ENCODE results near the gene PDE4D. TPM values are rescaled to one million over a fixed set of nuclear protein-coding genes. Genes with fewer than 3 reads are reported as not detected.
"Not testable (repeated sequence)": the region's sequence is repeated elsewhere in the genome, so short reads cannot be mapped to it uniquely, and the experiment has no call there.

Gene PDE4D
- total and polyA plus RNA-seq, 10 of the 15 experiments (the other 5 are each of a cell fraction or from before 2014, with no cell fraction given), result 0.87 to 4.1 (median 2.2) TPM

GRCh38 chr5:59594118-59594517 is 299.4 kb downstream of the PDE4D start:
- H3K9ac ChIP-seq (ENCODE audit: control insufficient read depth, insufficient read depth, low read length); H2AFZ ChIP-seq (ENCODE audit: control insufficient read depth, low read depth, low read length); DNase-seq (ENCODE audit: low read depth, low spot score); BruUV-seq (replicated peaks); H3K27ac ChIP-seq (ENCODE audit: control insufficient read depth, insufficient read depth); H3K4me3 ChIP-seq; CTCF ChIA-PET; ATAC-seq; H4K20me1 ChIP-seq (ENCODE audit: control insufficient read depth, insufficient read depth); H3K79me2 ChIP-seq (ENCODE audit: control insufficient read depth, insufficient read depth, low read length); H3K9me3 ChIP-seq (replicated peaks; ENCODE audit: control insufficient read depth, insufficient read depth, low read length); intact Hi-C loops (cut with micrococcal nuclease; ENCODE audit: unreplicated experiment); H3K27me3 ChIP-seq (replicated peaks in 1 of 2; ENCODE audit: control insufficient read depth in 2 of 2, insufficient read depth in 2 of 2, low read length in 1 of 2); H3K4me2 ChIP-seq (ENCODE audit: control insufficient read depth, insufficient read depth); POLR2A ChIA-PET; FAIRE-seq; H3K36me3 ChIP-seq (ENCODE audit: control insufficient read depth in 2 of 2, insufficient read depth in 2 of 2, low read length in 1 of 2); in situ Hi-C loops (cut with MboI); H3K4me1 ChIP-seq (ENCODE audit: control insufficient read depth, insufficient read depth, low read length): not testable (repeated sequence)
- ChIA-PET SMC1A (ENCODE audit: uncharacterized antibody, unreplicated experiment) (interaction anchor here (0.8 to 1.5 kb wide), 2 partner anchors 10 to 14 kb away, joined by 3 read pairs; no protein-coding TSS in a partner anchor), RAD21 (ENCODE audit: unreplicated experiment) (interaction anchor here (0.6 kb wide), 1 partner anchor 58 kb away, joined by 3 read pairs; no protein-coding TSS in a partner anchor)
- WGBS (ENCODE audit: insufficient coverage, insufficient replicate concordance, low lambda C conversion rate, missing lambda C conversion rate), result 63% methylated on average over 5 of the region's 5 CpGs

- 0 out of 2 replicates have a peak, but pooled peaks cover 3% of the 10 kb centered on the region for H3K4me1 ChIP-seq (ENCODE audit: control insufficient read depth, insufficient read depth, low read length)
- no peaks in the 10 kb centered on the region for H3K27me3 ChIP-seq (replicated peaks in 1 of 2; ENCODE audit: control insufficient read depth in 2 of 2, insufficient read depth in 2 of 2, low read length in 1 of 2)
- 64% methylated on average over 2 of the region's 2 CpGs for WGBS (ENCODE audit: insufficient coverage, insufficient replicate concordance, low lambda C conversion rate, missing lambda C conversion rate)
- H3K79me2 ChIP-seq (ENCODE audit: control insufficient read depth, insufficient read depth, low read length), result no peaks in the 10 kb centered on the region
- H2AFZ ChIP-seq (ENCODE audit: control insufficient read depth, low read depth, low read length), result no peak overlapping the region; the same call in 1 of the 2 replicates
- no peak for FAIRE-seq
- ChIA-PET CTCF (interaction anchor here (0.6 to 1.2 kb wide), 2 partner anchors 34 to 49 kb away, joined by 3 read pairs; no protein-coding TSS in a partner anchor), POLR2A (interaction anchor here (0.7 kb wide), 1 partner anchor 17 kb away, joined by 3 read pairs; no protein-coding TSS in a partner anchor), RAD21 (ENCODE audit: unreplicated experiment) (interaction anchor here (0.9 to 1.3 kb wide), 2 partner anchors 8 to 66 kb away, joined by 3 read pairs; no protein-coding TSS in a partner anchor), SMC1A (ENCODE audit: uncharacterized antibody, unreplicated experiment) (interaction anchor here (0.7 to 1.5 kb wide), 3 partner anchors 15 to 48 kb away, joined by 3 to 4 read pairs (median 3); no protein-coding TSS in a partner anchor)
- H4K20me1 ChIP-seq (ENCODE audit: control insufficient read depth, insufficient read depth), result no peaks in the 10 kb centered on the region
- intact Hi-C loops (cut with micrococcal nuclease; ENCODE audit: unreplicated experiment) (no loop called here), in situ Hi-C loops (cut with MboI) (no loop called here)
- no peak overlapping the region for H3K27ac ChIP-seq (ENCODE audit: control insufficient read depth, insufficient read depth)
- no peak overlapping the region for H3K4me2 ChIP-seq (ENCODE audit: control insufficient read depth, insufficient read depth)
- no peaks in the 10 kb centered on the region for H3K36me3 ChIP-seq (ENCODE audit: control insufficient read depth in 2 of 2, insufficient read depth in 2 of 2, low read length in 1 of 2)
- ATAC-seq, result 0 out of 3 replicates have a peak, but pooled peaks have one; percentile 9
- no peaks in the 10 kb centered on the region for H3K9me3 ChIP-seq (replicated peaks; ENCODE audit: control insufficient read depth, insufficient read depth, low read length)
- no peak for DNase-seq (ENCODE audit: low read depth, low spot score)
- H3K4me3 ChIP-seq, result no peak overlapping the region
- H3K9ac ChIP-seq (ENCODE audit: control insufficient read depth, insufficient read depth, low read length), result no peak overlapping the region
- no TSS peak for BruUV-seq (replicated peaks)
- TF ChIP-seq CEBPZ (IDR thresholded peaks at IDR 0.05; ENCODE audit: low read depth, low read length) (no peak), POU2F2 (IDR thresholded peaks at IDR 0.05; ENCODE audit: borderline replicate concordance, low read depth, low read length) (no peak), CBX5 (IDR thresholded peaks at IDR 0.05; ENCODE audit: low read depth) (no peak), BRCA1 (IDR thresholded peaks at IDR 0.05; ENCODE audit: low read depth, low read length) (no peak), POLR2AphosphoS5 (IDR thresholded peaks at IDR 0.05; ENCODE audit: low read length) (no peak), SMC3 (IDR thresholded peaks at IDR 0.05; ENCODE audit: borderline replicate concordance, low read length) (no peak), ZNF274 (IDR thresholded peaks at IDR 0.05; ENCODE audit: insufficient read depth, insufficient read length) (no peak), CBFB (IDR thresholded peaks at IDR 0.05; ENCODE audit: low read depth) (no peak), NFIC (IDR thresholded peaks at IDR 0.05; ENCODE audit: low read depth, low read length) (no peak), RAD51 (IDR thresholded peaks at IDR 0.05) (no peak), ZNF217 (IDR thresholded peaks at IDR 0.05) (no peak), E2F4 (IDR thresholded peaks at IDR 0.05; ENCODE audit: low read depth, low read length) (no peak), KAT2A (conservative IDR thresholded peaks at IDR 0.05; ENCODE audit: control insufficient read depth, low read depth, low read length) (no peak)
Observed at GRCh38 chr5:59593439-59594007, 300.0 kb downstream of the PDE4D start.

Data from GM12878 (cell line).